WTC11 (cell line): ENCODE results near the gene MYO15A. TPM values are rescaled to one million over a fixed set of nuclear protein-coding genes. Genes with fewer than 3 reads are reported as not detected.

Source experiments
- ATAC-seq: fragments of 200-7000 bp; cut with Tn5 transposase; 2 replicates; pipeline ENCODE4 v1.10.0; 2021; ENCODE audit warnings: mild to moderate bottlenecking, moderate library complexity
- CTCF ChIA-PET: fragments of 300-600 bp; sonication (Branson Sonifier 250); formaldehyde crosslinking; loops from one replicate; lab custom pipeline; 2021; ENCODE audit warnings: antibody characterized with exemption; lab: Charles Lee
- POLR2A ChIA-PET: fragments of 350-600 bp; sonication (Branson Sonifier 250); formaldehyde crosslinking; loops from one replicate; lab custom pipeline; 2021; ENCODE audit warnings: antibody characterized with exemption; lab: Charles Lee
- DNase-seq: peaks from one replicate; pipeline ENCODE4 v3.0.0; 2021; ENCODE audit warnings: low spot score
- H3K27ac Mint-ChIP-seq: 2 replicates; pipeline ENCODE4 v1.8.0; 2021; ENCODE audit warnings: mixed read lengths
- H3K27me3 Mint-ChIP-seq: 2 replicates; pipeline ENCODE4 v1.8.0; 2021; ENCODE audit warnings: low read depth, mild to moderate bottlenecking, moderate library complexity, mixed read lengths
- H3K36me3 Mint-ChIP-seq: 2 replicates; pipeline ENCODE4 v1.8.0; 2021; ENCODE audit warnings: mixed read lengths
- H3K4me1 Mint-ChIP-seq: 2 replicates; pipeline ENCODE4 v1.8.0; 2022; ENCODE audit warnings: mixed read lengths
- H3K4me3 Mint-ChIP-seq: 2 replicates; pipeline ENCODE4 v1.8.0; 2021; ENCODE audit warnings: mild to moderate bottlenecking, moderate library complexity, mixed read lengths
- H3K9me3 Mint-ChIP-seq: 2 replicates; pipeline ENCODE4 v1.8.0; 2021; ENCODE audit warnings: mixed read lengths
- ATF1 ChIP-seq: sonication (generic); formaldehyde crosslinking; IDR thresholded peaks from 2 replicates; pipeline ENCODE4 v1.8.1; 2023; ENCODE audit warnings: mild to moderate bottlenecking, moderate library complexity, missing genetic modification reagents
- ATF2 ChIP-seq: sonication (generic); formaldehyde crosslinking; IDR thresholded peaks from 2 replicates; pipeline ENCODE4 v1.8.1; 2022; ENCODE audit warnings: low read depth, missing genetic modification reagents, borderline replicate concordance
- ATF6 ChIP-seq: sonication (generic); formaldehyde crosslinking; IDR thresholded peaks from 2 replicates; pipeline ENCODE4 v1.8.1; 2023; ENCODE audit warnings: mild to moderate bottlenecking, missing genetic modification reagents
- CREB1 ChIP-seq: sonication (generic); formaldehyde crosslinking; IDR thresholded peaks from 2 replicates; pipeline ENCODE4 v1.8.0; 2023; ENCODE audit warnings: mild to moderate bottlenecking, missing genetic modification reagents
- ERG ChIP-seq: fragments of 250-450 bp; sonication (Bioruptor Pico); IDR thresholded peaks from 2 replicates; pipeline ENCODE4 v1.8.0; 2021; ENCODE audit warnings: mild to moderate bottlenecking
- ESRRA ChIP-seq: sonication (generic); formaldehyde crosslinking; IDR thresholded peaks from 2 replicates; pipeline ENCODE4 v1.8.1; 2022; ENCODE audit warnings: mild to moderate bottlenecking, missing genetic modification reagents, borderline replicate concordance
- ETV6 ChIP-seq: sonication (generic); formaldehyde crosslinking; IDR thresholded peaks from 2 replicates; pipeline ENCODE4 v1.8.1; 2022; ENCODE audit warnings: mild to moderate bottlenecking, missing genetic modification reagents
- HMGA2 ChIP-seq: fragments of 250-450 bp; sonication (Bioruptor Pico); IDR thresholded peaks from 2 replicates; pipeline ENCODE4 v1.4.0; 2021; ENCODE audit warnings: mild to moderate bottlenecking, moderate library complexity
- IRF1 ChIP-seq: sonication (generic); formaldehyde crosslinking; IDR thresholded peaks from 2 replicates; pipeline ENCODE4 v1.8.0; 2023; ENCODE audit warnings: missing genetic modification reagents
- MXD4 ChIP-seq: fragments of 250-450 bp; sonication (Bioruptor Pico); IDR thresholded peaks from 2 replicates; pipeline ENCODE4 v1.8.0; 2021; ENCODE audit warnings: mild to moderate bottlenecking, moderate library complexity, borderline replicate concordance
- NFYB ChIP-seq: sonication (generic); formaldehyde crosslinking; conservative IDR thresholded peaks from 2 replicates; pipeline ENCODE4 v1.8.0; 2022; ENCODE audit warnings: low read depth, missing genetic modification reagents
- RELA ChIP-seq: sonication (generic); formaldehyde crosslinking; IDR thresholded peaks from 2 replicates; pipeline ENCODE4 v1.8.1; 2022; ENCODE audit warnings: missing genetic modification reagents, mild to moderate bottlenecking, borderline replicate concordance
- RORB ChIP-seq: fragments of 250-450 bp; sonication (Bioruptor Pico); IDR thresholded peaks from 2 replicates; pipeline ENCODE4 v1.9.0; 2021; ENCODE audit warnings: mild to moderate bottlenecking
- SMAD3 ChIP-seq: sonication (generic); formaldehyde crosslinking; IDR thresholded peaks from 2 replicates; pipeline ENCODE4 v1.8.0; 2022; ENCODE audit warnings: missing genetic modification reagents, mild to moderate bottlenecking, borderline replicate concordance
- ZBTB21 ChIP-seq: sonication (generic); formaldehyde crosslinking; IDR thresholded peaks from 2 replicates; pipeline ENCODE4 v1.8.1; 2023; ENCODE audit warnings: mild to moderate bottlenecking, missing genetic modification reagents, borderline replicate concordance
- ZNF121 ChIP-seq: sonication (generic); formaldehyde crosslinking; IDR thresholded peaks from 2 replicates; pipeline ENCODE4 v1.8.0; 2023; ENCODE audit warnings: missing genetic modification reagents
- ZNF138 ChIP-seq: sonication (generic); formaldehyde crosslinking; conservative IDR thresholded peaks from 2 replicates; pipeline ENCODE4 v1.8.1; 2022; ENCODE audit warnings: mild to moderate bottlenecking, moderate library complexity, missing genetic modification reagents
- ZSCAN18 ChIP-seq: fragments of 250-450 bp; sonication (Bioruptor Pico); IDR thresholded peaks from 2 replicates; pipeline ENCODE4 v2.1.2; 2022; ENCODE audit warnings: mild to moderate bottlenecking, moderate library complexity
- total RNA-seq: library from RNA; stranded (reverse); gene quantifications from 3 replicates; pipeline ENCODE4 v1.2.3, GENCODE V29; 2021
- TF ChIP-seq, protein P1 (sequence below): fragments of 250-450 bp; sonication (Bioruptor Pico); conservative IDR thresholded peaks from 2 replicates; pipeline ENCODE4 v1.9.0; 2021; ENCODE audit warnings: mild to moderate bottlenecking
- TF ChIP-seq, protein P2 (sequence below): sonication (generic); formaldehyde crosslinking; IDR thresholded peaks from 2 replicates; pipeline ENCODE4 v1.8.1; 2022; ENCODE audit warnings: mild to moderate bottlenecking, moderate library complexity, missing genetic modification reagents
- TF ChIP-seq, protein P3 (sequence below): fragments of 250-450 bp; sonication (Bioruptor Pico); IDR thresholded peaks from 2 replicates; pipeline ENCODE4 v1.9.0; 2021; ENCODE audit warnings: mild to moderate bottlenecking

The MYO15A gene
- total RNA-seq, 1 experiment from 2014 or later: 2.6 TPM

DNA sequence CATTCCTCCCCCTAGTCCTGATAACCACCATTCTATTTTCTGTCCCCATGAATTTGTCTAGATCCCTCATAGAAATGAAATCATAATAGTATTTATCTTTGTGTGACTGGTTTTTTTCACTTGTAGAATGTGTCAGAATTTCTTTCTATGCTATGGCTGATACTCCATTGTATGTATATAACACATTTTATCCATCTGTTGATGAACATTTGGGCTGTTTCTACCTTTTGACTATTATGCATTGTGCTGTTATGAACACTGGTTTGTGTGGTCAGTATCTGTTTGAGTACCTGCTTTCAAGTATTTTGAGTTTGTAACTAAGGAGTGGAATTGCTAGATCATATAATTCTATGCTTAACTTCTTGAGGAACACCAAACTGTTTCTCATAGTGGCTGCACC is 36.8 kb upstream of the MYO15A start:
- Mint-ChIP-seq H3K36me3 (no peaks in the 10 kb centered on the region), H3K4me3 (no peak overlapping the region), H3K27ac (no peak overlapping the region), H3K4me1 (peaks cover 5% of the 10 kb centered on the region)
- POLR2A ChIA-PET: no interaction called here
- TF ChIP-seq ATF6 (CRISPR knock-in tag) (no peak), SMAD3 (no peak), MXD4 (CRISPR knock-in tag) (no peak), ZNF121 (CRISPR knock-in tag) (no peak), NFYB (CRISPR knock-in tag) (no peak), ZNF138 (CRISPR knock-in tag) (no peak), ATF2 (CRISPR knock-in tag) (no peak)
- TF ChIP-seq, protein P1, sequence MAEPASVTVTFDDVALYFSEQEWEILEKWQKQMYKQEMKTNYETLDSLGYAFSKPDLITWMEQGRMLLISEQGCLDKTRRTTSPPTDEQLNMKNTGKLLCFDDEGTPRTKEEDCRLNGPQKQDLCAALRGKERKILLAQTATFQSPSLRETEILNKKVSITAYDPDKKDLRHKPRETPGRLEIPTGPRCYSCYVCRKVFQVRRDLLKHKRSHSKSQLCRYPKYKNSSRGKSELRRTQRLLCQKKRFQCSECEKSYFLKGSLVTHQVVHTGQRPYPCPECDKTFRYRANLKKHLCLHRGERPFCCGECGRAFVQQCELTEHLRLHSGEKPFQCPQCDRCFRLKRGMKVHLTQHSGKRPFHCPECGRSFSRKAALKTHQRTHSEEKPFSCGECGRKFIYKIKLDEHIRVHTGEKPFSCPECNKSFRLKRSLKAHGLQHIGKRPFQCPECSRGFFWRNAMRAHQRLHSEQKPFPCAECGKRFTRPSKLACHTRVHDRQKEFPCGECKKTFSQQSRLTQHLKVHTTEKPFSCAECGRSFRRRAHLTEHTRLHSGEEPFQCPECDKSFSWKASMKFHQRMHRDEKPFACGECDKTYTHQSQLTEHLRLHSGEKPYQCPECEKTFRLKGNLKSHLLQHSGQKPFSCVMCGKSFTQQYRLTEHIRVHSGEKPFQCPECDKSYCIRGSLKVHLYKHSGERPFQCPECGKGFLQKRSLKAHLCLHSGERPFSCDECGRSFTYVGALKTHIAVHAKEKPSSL (CRISPR knock-in tag): no peak
- TF ChIP-seq, all 79 proteins: peak for 0
- no peaks in the 10 kb centered on the region for H3K9me3 Mint-ChIP-seq
- ATAC-seq (no peak), DNase-seq (no peak)
- H3K27me3 Mint-ChIP-seq: peaks cover 4% of the 10 kb centered on the region; the same call in 1 of the 2 replicates
- CTCF ChIA-PET: no interaction called here

DNA sequence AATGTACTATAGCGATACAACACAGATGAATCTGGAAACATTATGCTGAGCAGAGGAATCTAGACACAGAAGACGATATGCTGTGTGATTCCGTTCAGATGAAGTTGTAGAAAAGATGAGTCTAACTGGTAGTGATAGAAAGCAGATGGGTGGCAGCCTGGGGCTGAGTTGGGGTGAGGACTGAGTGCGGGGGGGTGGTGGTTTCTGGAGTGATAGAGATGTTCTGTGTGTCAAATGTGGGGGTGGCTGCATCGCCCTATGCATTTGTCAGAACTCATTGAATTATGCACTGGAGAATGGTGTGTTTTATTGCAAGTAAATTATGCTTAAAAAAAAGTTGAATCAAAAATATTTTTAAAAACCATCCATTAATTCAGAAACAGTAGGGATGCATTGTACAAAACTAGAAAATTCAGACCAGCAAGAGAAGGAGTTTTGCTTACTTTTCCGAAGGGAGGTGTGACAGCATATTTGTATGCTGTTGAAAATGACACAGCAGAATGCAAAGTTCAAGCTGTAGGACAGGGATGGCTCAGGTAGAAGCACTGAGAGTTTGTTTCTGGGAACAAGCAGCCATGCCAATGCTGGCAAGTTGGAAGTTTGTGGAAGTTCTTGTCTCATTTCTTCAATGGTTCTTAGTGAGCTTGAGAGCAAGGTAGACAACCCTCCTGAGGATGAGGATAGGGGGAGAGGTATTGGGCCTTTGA is 33.8 kb upstream of the MYO15A start:
- peaks cover 7% of the 10 kb centered on the region; the same call in 1 of the 2 replicates for H3K27me3 Mint-ChIP-seq
- no peaks in the 10 kb centered on the region for H3K36me3 Mint-ChIP-seq
- POLR2A ChIA-PET: no interaction called here
- no peak overlapping the region for H3K27ac Mint-ChIP-seq
- H3K4me3 Mint-ChIP-seq: no peak overlapping the region
- DNase-seq (no peak), ATAC-seq (no peak)
- CTCF ChIA-PET: no interaction called here
- H3K9me3 Mint-ChIP-seq: no peaks in the 10 kb centered on the region
- peaks cover 5% of the 10 kb centered on the region for H3K4me1 Mint-ChIP-seq
- TF ChIP-seq ETV6 (no peak), HMGA2 (no peak), RORB (CRISPR knock-in tag) (no peak), ZBTB21 (CRISPR knock-in tag) (no peak), ERG (CRISPR knock-in tag) (no peak), ZSCAN18 (no peak), ATF1 (CRISPR knock-in tag) (no peak), RELA (CRISPR knock-in tag) (no peak), IRF1 (CRISPR knock-in tag) (no peak), ESRRA (CRISPR knock-in tag) (no peak), CREB1 (CRISPR knock-in tag) (no peak)
- TF ChIP-seq, protein P2, sequence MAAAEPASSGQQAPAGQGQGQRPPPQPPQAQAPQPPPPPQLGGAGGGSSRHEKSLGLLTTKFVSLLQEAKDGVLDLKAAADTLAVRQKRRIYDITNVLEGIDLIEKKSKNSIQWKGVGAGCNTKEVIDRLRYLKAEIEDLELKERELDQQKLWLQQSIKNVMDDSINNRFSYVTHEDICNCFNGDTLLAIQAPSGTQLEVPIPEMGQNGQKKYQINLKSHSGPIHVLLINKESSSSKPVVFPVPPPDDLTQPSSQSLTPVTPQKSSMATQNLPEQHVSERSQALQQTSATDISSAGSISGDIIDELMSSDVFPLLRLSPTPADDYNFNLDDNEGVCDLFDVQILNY: no peak
- TF ChIP-seq, protein P3, sequence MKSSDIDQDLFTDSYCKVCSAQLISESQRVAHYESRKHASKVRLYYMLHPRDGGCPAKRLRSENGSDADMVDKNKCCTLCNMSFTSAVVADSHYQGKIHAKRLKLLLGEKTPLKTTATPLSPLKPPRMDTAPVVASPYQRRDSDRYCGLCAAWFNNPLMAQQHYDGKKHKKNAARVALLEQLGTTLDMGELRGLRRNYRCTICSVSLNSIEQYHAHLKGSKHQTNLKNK (CRISPR knock-in tag): no peak
